Measurements from ENCODE around the gene SDF2L1.
"Not testable (repeated sequence)": the region's sequence is repeated elsewhere in the genome, so short reads cannot be mapped to it uniquely, and the experiment has no call there.

SDF2L1 gene
- 10.5 to 36.3 (median 15.3) reads per million in 4 experiments for total RNA-seq

GRCh38 chr22:21641789-21642583, at the start of gene SDF2L1:
TSS of gene SDF2L1 (plus strand) at chr22:21642302. CDS start at chr22:21642337, 35 bp downstream.
- DNase-seq: peak; percentile 96

GRCh38 chr22:21592422-21592821, 49.7 kb upstream of the SDF2L1 start:
- DNase-seq: no peak

- DNase-seq: no peak
These were observed 48.5 kb upstream of the SDF2L1 start for GRCh38 chr22:21593406-21594232.

GRCh38 chr22:21594865-21595452, 47.1 kb upstream of the SDF2L1 start:
- DNase-seq: no peak

- not testable (repeated sequence) for DNase-seq
These were observed 45.6 kb upstream of the SDF2L1 start for GRCh38 chr22:21596356-21597135.

- DNase-seq: no peak
These were observed 43.8 kb upstream of the SDF2L1 start for GRCh38 chr22:21598302-21598701.

GRCh38 chr22:21599053-21599893, 42.8 kb upstream of the SDF2L1 start:
- no peak for DNase-seq

- no peak for DNase-seq
These were observed 39.5 kb upstream of the SDF2L1 start for GRCh38 chr22:21602579-21602978.

- DNase-seq: no peak
These were observed 38.1 kb upstream of the SDF2L1 start for GRCh38 chr22:21603973-21604372.

- DNase-seq: no peak
These were observed 36.1 kb upstream of the SDF2L1 start for GRCh38 chr22:21605887-21606564.

- no peak for DNase-seq
These were observed 35.3 kb upstream of the SDF2L1 start for GRCh38 chr22:21606775-21607174.

GRCh38 chr22:21609556-21610157, 32.4 kb upstream of the SDF2L1 start:
- DNase-seq: not testable (repeated sequence)

GRCh38 chr22:21611210-21611977, 30.7 kb upstream of the SDF2L1 start:
- DNase-seq: no peak

- DNase-seq: no peak
These were observed 29.2 kb upstream of the SDF2L1 start for GRCh38 chr22:21612858-21613257.

- no peak for DNase-seq
These were observed 28.4 kb upstream of the SDF2L1 start for GRCh38 chr22:21613553-21614233.

- DNase-seq: no peak
These were observed 26.4 kb upstream of the SDF2L1 start for GRCh38 chr22:21615731-21616130.

- not testable (repeated sequence) for DNase-seq
These were observed 24.8 kb upstream of the SDF2L1 start for GRCh38 chr22:21617337-21617736.

GRCh38 chr22:21621025-21621424, 21.1 kb upstream of the SDF2L1 start:
- no peak for DNase-seq
